Smooth muscle cell of the brain vasculature (primary cell): ENCODE results near the gene PRRT4.

Experiments used
- DNase-seq: peaks from one replicate; pipeline ENCODE4 v3.0.0-alpha.2; 2012; ENCODE audit warnings: low read depth, low spot score

Gene PRRT4

DNA sequence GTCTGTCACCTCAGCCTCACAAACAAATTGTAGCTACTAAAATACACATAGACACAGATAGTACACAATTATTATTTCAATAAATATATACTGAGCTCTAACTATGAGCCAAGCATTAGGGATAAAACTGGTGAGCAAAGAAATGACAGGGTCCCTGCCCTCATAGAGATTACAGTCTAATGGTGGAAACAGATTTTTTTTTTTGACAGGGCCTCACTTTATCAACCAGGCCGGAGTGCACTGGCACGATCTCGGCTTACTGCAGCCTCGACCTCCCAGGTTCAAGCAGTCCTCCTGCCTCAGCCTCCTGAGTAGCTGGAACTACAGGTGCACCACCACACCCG is 17.1 kb downstream of the PRRT4 start:
- DNase-seq = no peak

DNA sequence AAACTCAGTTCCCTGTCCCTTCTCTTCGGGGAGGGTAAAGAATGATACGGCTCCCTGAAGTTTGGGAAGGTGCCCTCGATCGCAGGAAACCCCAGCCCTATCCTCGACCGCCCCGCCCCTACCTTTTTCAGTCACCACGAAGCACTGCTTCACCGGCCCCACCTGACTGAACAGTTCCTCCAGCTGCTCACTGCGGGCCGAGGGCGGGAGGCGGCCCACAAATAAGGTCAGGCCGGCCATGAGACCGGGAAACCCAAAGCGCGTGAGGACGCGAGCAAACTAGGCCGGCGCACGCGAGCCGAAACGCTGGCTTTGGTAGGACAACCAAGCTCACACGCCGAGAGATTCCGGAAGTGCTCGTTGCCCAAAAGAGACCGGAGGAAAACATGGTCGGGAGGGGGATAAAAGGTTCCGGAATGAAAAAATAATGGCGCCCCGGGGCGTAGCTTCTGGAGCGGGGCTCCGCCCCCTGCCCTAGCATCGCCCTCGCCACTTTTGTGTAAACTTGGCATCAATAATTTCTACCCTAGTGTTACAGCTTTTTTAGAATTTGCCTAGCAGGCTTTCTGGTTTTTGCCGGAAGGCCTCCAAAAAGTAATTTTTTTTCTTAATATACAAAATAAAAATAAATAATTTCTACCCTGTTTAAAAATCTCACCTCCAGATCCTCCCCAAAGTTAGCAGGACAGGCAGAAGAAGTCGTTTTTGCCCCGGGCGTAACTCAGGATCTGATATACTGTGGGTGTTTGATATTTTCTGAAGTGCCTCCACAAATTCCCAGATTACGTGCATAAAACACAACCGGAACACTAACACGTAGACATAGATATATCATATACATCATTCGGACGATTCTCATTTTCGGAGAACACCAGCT is 17.7 kb downstream of the PRRT4 start, which contains the start of gene RBM28:
RBM28 (minus strand) TSS at position 355 of the 877 bp plus-strand sequence; CDS start at position 240, 115 bp downstream.
- peak; percentile 76 for DNase-seq

- DNase-seq = no peak
These were observed 19.8 kb downstream of the PRRT4 start for GRCh38 chr7:128341733-128342132.

DNA sequence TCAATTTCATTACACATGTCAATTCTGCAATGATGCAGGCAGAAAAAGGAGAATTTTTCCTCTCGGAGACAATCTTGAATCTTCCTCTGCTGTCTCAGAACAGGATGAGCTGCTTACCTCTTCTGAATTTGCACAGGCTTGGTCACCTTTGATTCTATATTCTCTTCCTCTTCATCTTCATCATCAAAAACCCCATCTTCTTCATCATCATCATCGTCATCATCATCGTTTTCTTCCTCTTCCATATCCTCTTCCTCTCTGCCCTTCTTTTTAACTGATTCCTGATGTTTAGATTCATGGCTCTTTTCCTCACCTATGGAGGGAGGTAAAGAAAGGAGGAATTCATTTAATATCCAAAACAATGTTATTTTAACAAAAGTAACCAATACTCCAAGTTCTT is 25.8 kb downstream of the PRRT4 start:
- DNase-seq = no peak

DNA sequence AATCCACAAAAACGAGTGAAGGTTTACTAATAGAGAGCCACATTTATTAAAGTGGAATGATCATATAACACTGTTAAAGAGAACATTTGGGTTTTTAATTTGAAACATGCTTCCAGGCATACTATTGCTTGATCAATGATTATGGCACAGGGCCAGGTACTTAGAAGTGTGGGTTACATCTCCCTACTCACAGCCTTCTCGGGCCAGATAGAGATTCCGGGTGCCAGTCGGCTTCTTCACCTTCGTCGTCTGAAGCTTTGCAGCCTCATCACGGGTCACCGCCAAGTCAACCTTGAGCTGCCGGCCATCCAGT is 37.2 kb downstream of the PRRT4 start:
- DNase-seq = no peak

GRCh38 chr7:128323459-128324367 is 37.8 kb downstream of the PRRT4 start:
- no peak for DNase-seq

- no peak for DNase-seq
These were observed 38.5 kb downstream of the PRRT4 start for GRCh38 chr7:128323040-128323439.

GRCh38 chr7:128322040-128322643 is 39.3 kb downstream of the PRRT4 start:
- DNase-seq = no peak

DNA sequence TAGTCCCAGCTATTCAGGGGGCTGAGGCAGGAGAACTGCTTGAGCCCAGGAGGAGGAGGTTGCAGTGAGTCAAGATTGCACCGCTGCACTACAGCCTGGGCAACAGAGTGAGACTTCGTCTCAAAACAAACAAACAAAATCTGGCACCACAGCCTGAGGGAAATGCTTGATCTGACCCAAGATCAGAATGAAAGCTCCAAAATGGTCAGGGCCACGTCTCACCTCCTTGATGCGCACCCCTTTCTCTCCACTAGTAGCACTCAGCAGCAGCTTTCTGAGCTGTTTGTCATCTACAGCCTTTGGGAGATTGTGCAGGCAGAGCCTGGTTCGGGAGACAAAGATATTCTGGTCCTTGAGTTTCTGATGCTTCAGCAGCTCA is 40.5 kb downstream of the PRRT4 start:
- no peak for DNase-seq

- no peak for DNase-seq
These were observed 42.8 kb downstream of the PRRT4 start for GRCh38 chr7:128318691-128319090.

GRCh38 chr7:128311013-128311412 is 50.5 kb downstream of the PRRT4 start:
- DNase-seq = no peak

DNA sequence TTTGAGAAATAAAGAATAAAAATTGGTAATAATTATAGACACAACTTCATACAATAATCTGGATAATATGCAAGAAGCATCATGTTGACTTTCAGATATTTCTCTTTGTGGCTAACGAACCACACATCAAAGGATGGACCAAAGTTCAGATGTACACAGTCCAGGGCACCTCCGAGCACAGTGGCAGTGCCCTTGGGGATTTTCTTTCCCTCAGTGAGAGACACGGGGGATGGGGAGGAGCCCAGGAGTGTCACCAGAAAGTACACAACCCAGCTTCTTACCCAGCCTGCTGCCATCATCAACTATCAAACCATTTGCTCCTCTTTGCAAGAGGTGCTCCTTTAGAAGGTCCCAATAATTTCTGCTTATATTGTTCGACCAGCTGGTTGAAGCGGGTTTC is 51.0 kb downstream of the PRRT4 start:
- no peak for DNase-seq

DNA sequence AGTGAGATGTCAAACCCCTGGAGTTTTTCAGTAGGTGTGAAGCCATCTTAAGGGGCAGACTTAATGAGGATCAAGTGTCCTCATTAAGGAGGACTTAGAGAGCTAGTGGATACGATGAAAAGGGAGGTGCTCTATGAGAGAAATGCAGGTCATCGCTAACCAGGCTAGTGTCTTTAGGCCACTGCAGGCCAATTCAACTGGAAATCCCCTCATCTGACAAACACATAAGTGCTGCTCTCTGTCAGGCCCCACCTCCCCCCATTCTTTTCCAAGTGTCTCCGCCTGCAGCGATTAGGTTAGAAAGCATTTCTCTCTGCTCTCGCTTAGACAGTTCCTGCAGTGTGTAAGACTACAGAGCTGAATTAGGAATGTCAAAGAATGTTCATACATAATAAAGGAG is 51.5 kb downstream of the PRRT4 start:
- DNase-seq = no peak

GRCh38 chr7:128309124-128309523 is 52.4 kb downstream of the PRRT4 start:
- DNase-seq = no peak

DNA sequence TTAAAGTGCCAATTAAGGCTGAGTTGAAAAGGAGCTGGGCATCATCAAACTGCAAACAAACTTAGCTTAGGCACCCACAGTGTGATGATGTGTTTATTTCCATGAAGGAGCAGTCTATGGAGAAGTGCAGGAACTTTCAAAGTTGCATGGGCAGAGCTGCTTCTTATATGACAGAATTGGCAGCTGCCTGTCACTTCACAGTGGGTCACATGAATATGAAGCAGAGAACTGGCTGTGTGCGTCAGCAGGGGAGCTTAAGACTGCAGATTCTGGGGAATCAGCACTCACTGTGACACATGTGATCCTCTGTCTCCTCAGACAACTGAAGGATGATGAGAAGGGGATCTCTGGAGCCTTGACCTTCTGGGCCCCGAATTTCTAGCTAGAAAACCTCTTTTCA is 54.4 kb downstream of the PRRT4 start:
- DNase-seq = no peak

- DNase-seq = no peak
These were observed 57.3 kb downstream of the PRRT4 start for GRCh38 chr7:128304212-128304611.

GRCh38 chr7:128303643-128304042 is 57.8 kb downstream of the PRRT4 start:
- no peak for DNase-seq

GRCh38 chr7:128303133-128303532 is 58.4 kb downstream of the PRRT4 start:
- no peak for DNase-seq

DNA sequence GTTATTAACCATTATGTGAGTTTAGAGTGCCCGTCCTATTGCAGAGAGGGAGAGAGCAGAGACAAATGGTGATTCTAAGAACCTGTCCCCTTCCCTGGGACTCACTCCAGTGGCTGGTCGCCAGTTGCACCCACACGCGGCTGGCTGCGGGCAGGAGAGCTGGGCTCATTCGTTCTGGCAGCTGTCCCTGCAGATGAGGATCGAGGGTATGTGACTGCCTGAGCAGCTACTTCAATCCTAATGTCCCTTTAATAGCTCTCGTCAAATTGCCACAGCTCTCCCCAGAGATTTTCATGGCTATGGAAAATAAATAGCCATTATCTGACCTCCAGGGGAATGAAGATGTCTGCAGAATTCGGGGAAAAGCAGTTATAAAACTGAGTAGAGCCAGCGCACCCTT is 59.4 kb downstream of the PRRT4 start:
- no peak for DNase-seq
